Endothelial cell of umbilical vein (primary cell): ENCODE measurements around the gene SPINK5. TPM values are rescaled to one million over a fixed set of nuclear protein-coding genes. Genes with fewer than 3 reads are reported as not detected.

ENCODE experiments used
- BruUV-seq: library from RNA; stranded (reverse); fragments of 400-500 nt; replicated peaks from 2 replicates; lab custom pipeline; 2021; lab: Mats Ljungman, UMichigan
- CTCF ChIA-PET: fragments of 300-600, 350-600 bp; sonication (Branson Sonifier 250); formaldehyde crosslinking; loops from one replicate; lab custom pipeline; 2021; ENCODE audit warnings: antibody characterized with exemption, inconsistent platforms; lab: Charles Lee
- POLR2A ChIA-PET: fragments of 300-600, 350-600 bp; sonication (Branson Sonifier 250); formaldehyde crosslinking; loops from one replicate; lab custom pipeline; 2021; ENCODE audit warnings: antibody characterized with exemption, inconsistent platforms; lab: Charles Lee
- DNase-seq: peaks from one replicate; pipeline ENCODE4 v3.0.0-alpha.2; 2011; ENCODE audit warnings: low read depth, low spot score
- FAIRE-seq: peaks from 2 replicates; lab custom pipeline; 2011; peaks lifted over from hg19 to GRCh38; lab: Jason Lieb, UNC
- H2AFZ ChIP-seq: 2 replicates; pipeline ENCODE4 v1.6.0; 2012; ENCODE audit warnings: low read depth, low read length, control low read depth, inconsistent platforms
- H3K27ac ChIP-seq: 2 replicates; pipeline ENCODE4 v1.5.1; 2011; ENCODE audit warnings: low read depth, mild to moderate bottlenecking, control low read depth, low read length, moderate library complexity; ENCODE audit not compliant: insufficient read depth
- H3K27me3 ChIP-seq, 2 experiments: 2 replicates each; pipeline versions ENCODE4 v1.6.0 to v1.6.1; 2011; ENCODE audit warnings: low read length in 2 of 2, mixed read lengths in 1 of 2; ENCODE audit not compliant: control insufficient read depth in 2 of 2, insufficient read depth in 2 of 2
- H3K36me3 ChIP-seq, 2 experiments: 2 replicates in 1 of 2; 3 replicates in 1 of 2; pipeline ENCODE4 v1.5.1; 2011; ENCODE audit warnings: low read length in 2 of 2, mild to moderate bottlenecking in 1 of 2, moderate library complexity in 1 of 2; ENCODE audit not compliant: control insufficient read depth in 2 of 2, insufficient read depth in 2 of 2; ENCODE audit errors: extremely low read depth in 1 of 2
- H3K4me1 ChIP-seq: 3 replicates; pipeline ENCODE4 v1.5.1; 2011; ENCODE audit warnings: mild to moderate bottlenecking, low read length; ENCODE audit not compliant: control insufficient read depth, insufficient read depth; ENCODE audit errors: extremely low read depth
- H3K4me2 ChIP-seq: 2 replicates; pipeline ENCODE4 v1.6.1; 2011; ENCODE audit warnings: low read length, control low read depth, mixed read lengths; ENCODE audit not compliant: insufficient read depth
- H3K4me3 ChIP-seq, 3 experiments: fragments of 200-600 bp in 1 of 3; sonication (generic), shearing (Covaris generic) in 1 of 3; replicated peaks in 1 of 3; 2 replicates each; pipeline ENCODE4 v1.5.1; 2011 to 2016; ENCODE audit warnings: control low read depth in 3 of 3, low read length in 3 of 3, mild to moderate bottlenecking in 2 of 3, inconsistent platforms in 1 of 3, low read depth in 1 of 3, moderate library complexity in 1 of 3; ENCODE audit not compliant: insufficient read depth in 1 of 3
- H3K79me2 ChIP-seq: 2 replicates; pipeline ENCODE4 v1.6.0; 2012; ENCODE audit warnings: low read length, inconsistent platforms; ENCODE audit not compliant: control insufficient read depth, insufficient read depth
- H3K9ac ChIP-seq: replicated peaks from 2 replicates; pipeline ENCODE3; 2011; ENCODE audit warnings: low read length, control low read depth; ENCODE audit not compliant: insufficient read depth; ENCODE audit errors: extremely low read depth
- H3K9me1 ChIP-seq: replicated peaks from 3 replicates; pipeline ENCODE4 v1.6.0; 2011; ENCODE audit warnings: mild to moderate bottlenecking, low read length; ENCODE audit not compliant: control insufficient read depth, insufficient read depth; ENCODE audit errors: extremely low read depth
- H3K9me3 ChIP-seq: replicated peaks from 2 replicates; pipeline ENCODE4 v1.5.1; 2012; ENCODE audit warnings: low read length, inconsistent platforms; ENCODE audit not compliant: control insufficient read depth, insufficient read depth
- H4K20me1 ChIP-seq: replicated peaks from 2 replicates; pipeline ENCODE3; 2011; ENCODE audit warnings: mild to moderate bottlenecking, low read length; ENCODE audit not compliant: control insufficient read depth, insufficient read depth; ENCODE audit errors: extremely low read depth
- EZH2 ChIP-seq: IDR thresholded peaks from 2 replicates; pipeline ENCODE4 v1.6.1; 2012; ENCODE audit warnings: borderline replicate concordance, low read depth, mild to moderate bottlenecking, moderate library complexity, low read length, inconsistent platforms; ENCODE audit not compliant: severe bottlenecking
- FOS ChIP-seq: IDR thresholded peaks from 2 replicates; pipeline ENCODE4 v1.6.1; 2011; ENCODE audit warnings: mild to moderate bottlenecking, low read length, moderate library complexity, borderline replicate concordance; ENCODE audit not compliant: insufficient read depth
- GATA2 ChIP-seq: IDR thresholded peaks from 2 replicates; pipeline ENCODE4 v1.7.0; 2011; ENCODE audit warnings: low read depth, mild to moderate bottlenecking, moderate library complexity, mixed read lengths, low read length; ENCODE audit not compliant: insufficient read length, insufficient read depth
- JUN ChIP-seq: IDR thresholded peaks from 2 replicates; pipeline ENCODE4 v1.6.1; 2011; ENCODE audit warnings: borderline replicate concordance, low read depth; ENCODE audit not compliant: insufficient read length, insufficient read depth
- MAX ChIP-seq: IDR thresholded peaks from 2 replicates; pipeline ENCODE4 v1.6.1; 2011; ENCODE audit not compliant: insufficient read depth, insufficient read length
- MYC ChIP-seq: IDR thresholded peaks from one replicate; pipeline ENCODE4 v1.6.1; 2011; ENCODE audit warnings: mild to moderate bottlenecking, low read depth, low read length
- POLR2A ChIP-seq: IDR thresholded peaks from 2 replicates; pipeline ENCODE4 v1.6.1; 2012; ENCODE audit warnings: low read depth, mild to moderate bottlenecking, control low read depth, low read length
- POLR2AphosphoS5 ChIP-seq: IDR thresholded peaks from 2 replicates; pipeline ENCODE4 v1.6.1; 2012; ENCODE audit warnings: low read depth, mild to moderate bottlenecking, control low read depth, low read length, moderate library complexity; ENCODE audit not compliant: insufficient read depth
- dilution Hi-C: fragments of 300-500 bp; cut with MboI; formaldehyde crosslinking; loops from one replicate; pipeline ENCODE4 v1.15.0; 2019; ENCODE audit warnings: low sequenced_read_pairs; ENCODE audit not compliant: extremely low pct_ligation_motif_present
- intact Hi-C: fragments of 100-400 bp; cut with micrococcal nuclease; formaldehyde crosslinking; loops from one replicate; pipeline ENCODE4 v1.10.0; 2022
- polyA plus RNA-seq, 4 experiments: library from polyadenylated mRNA; depleted of rRNA in 3 of 4; stranded (reverse) in 3 of 4; unstranded in 1 of 4; fragments of >200 nt; gene quantifications; 2 replicates each; pipeline versions ENCODE4 v1.2.1 to v1.2.3, GENCODE V29; 2011 to 2012; ENCODE audit warnings: missing spikeins in 1 of 4
- total RNA-seq: library from RNA; stranded (reverse); gene quantifications from 2 replicates; pipeline ENCODE4 v1.2.3, GENCODE V29; 2021
- TF ChIP-seq, protein P1 (sequence below), 2 donors: IDR thresholded peaks; 1 replicate in 1 of 2; 2 replicates in 1 of 2; pipeline ENCODE4 v1.5.1; 2011; ENCODE audit warnings: low read length in 2 of 2, mild to moderate bottlenecking in 2 of 2, moderate library complexity in 2 of 2, control low read depth in 1 of 2, inconsistent platforms in 1 of 2, low read depth in 1 of 2; ENCODE audit not compliant: insufficient read depth in 1 of 2; ENCODE audit errors: extremely low read depth in 1 of 2

The SPINK5 gene
- total and polyA plus RNA-seq, 2 donors (not counting 3 experiments of a cell fraction or from before 2014, with no cell fraction given) = 0.12 to 0.91 TPM

- Histone ChIP-seq H2AFZ (no peak overlapping the region), H3K27ac (no peak overlapping the region), H3K9me1 (no peaks in the 10 kb centered on the region), H3K27me3 (no peaks in the 10 kb centered on the region), H3K79me2 (no peaks in the 10 kb centered on the region), H3K9ac (no peak overlapping the region), H3K9me3 (no peaks in the 10 kb centered on the region), H3K4me3 (no peak overlapping the region), H4K20me1 (no peaks in the 10 kb centered on the region), H3K4me2 (no peak overlapping the region), H3K4me1 (peaks cover 22% of the 10 kb centered on the region), H3K36me3 (no peaks in the 10 kb centered on the region)
- CTCF ChIA-PET = interaction anchor here (0.6 to 2.3 kb wide), 12 partner anchors 10 to 584 kb away, joined by 3 to 14 read pairs (median 4); no protein-coding TSS in a partner anchor
- dilution Hi-C loops (no loop called here), intact Hi-C loops (no loop called here)
- TF ChIP-seq GATA2 = no peak
- TF ChIP-seq MAX = no peak
- TF ChIP-seq FOS = no peak
- no peak for TF ChIP-seq EZH2
- TF ChIP-seq JUN = no peak
- TF ChIP-seq MYC = no peak
- TF ChIP-seq, protein P1, sequence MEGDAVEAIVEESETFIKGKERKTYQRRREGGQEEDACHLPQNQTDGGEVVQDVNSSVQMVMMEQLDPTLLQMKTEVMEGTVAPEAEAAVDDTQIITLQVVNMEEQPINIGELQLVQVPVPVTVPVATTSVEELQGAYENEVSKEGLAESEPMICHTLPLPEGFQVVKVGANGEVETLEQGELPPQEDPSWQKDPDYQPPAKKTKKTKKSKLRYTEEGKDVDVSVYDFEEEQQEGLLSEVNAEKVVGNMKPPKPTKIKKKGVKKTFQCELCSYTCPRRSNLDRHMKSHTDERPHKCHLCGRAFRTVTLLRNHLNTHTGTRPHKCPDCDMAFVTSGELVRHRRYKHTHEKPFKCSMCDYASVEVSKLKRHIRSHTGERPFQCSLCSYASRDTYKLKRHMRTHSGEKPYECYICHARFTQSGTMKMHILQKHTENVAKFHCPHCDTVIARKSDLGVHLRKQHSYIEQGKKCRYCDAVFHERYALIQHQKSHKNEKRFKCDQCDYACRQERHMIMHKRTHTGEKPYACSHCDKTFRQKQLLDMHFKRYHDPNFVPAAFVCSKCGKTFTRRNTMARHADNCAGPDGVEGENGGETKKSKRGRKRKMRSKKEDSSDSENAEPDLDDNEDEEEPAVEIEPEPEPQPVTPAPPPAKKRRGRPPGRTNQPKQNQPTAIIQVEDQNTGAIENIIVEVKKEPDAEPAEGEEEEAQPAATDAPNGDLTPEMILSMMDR (IDR thresholded peaks at IDR 0.05; ENCODE audit: extremely low read depth in 1 of 2, insufficient read depth in 1 of 2, low read depth in 1 of 2, low read length in 2 of 2) = no peak
- TF ChIP-seq POLR2AphosphoS5 = no peak
- TF ChIP-seq POLR2A = no peak
- POLR2A ChIA-PET = interaction anchor here (0.6 kb wide), 1 partner anchor 655 kb away, joined by 3 read pairs; no protein-coding TSS in a partner anchor
- BruUV-seq = no TSS peak
- FAIRE-seq (no peak), DNase-seq (no peak)
Measured at GRCh38 chr5:148146487-148146886, 82.7 kb downstream of the SPINK5 start.
